Thyroid gland (tissue), 4 donors: ENCODE data around the gene ADAMTS12.

ENCODE experiments used
- POLR2A ChIP-seq, 2 donors: fragments of 450-650 bp; IDR thresholded peaks; one replicate each; pipeline ENCODE4 v1.6.1; 2017; ENCODE audit warnings: antibody characterized with exemption in 2 of 2, mild to moderate bottlenecking in 2 of 2, moderate library complexity in 1 of 2
- TF ChIP-seq, protein P1 (sequence below), 6 experiments: fragments of 200-600 bp in 3 of 6; fragments of 450-650 bp in 3 of 6; sonication (generic) in 3 of 6; IDR thresholded peaks; one replicate each; pipeline ENCODE4 v1.5.1; 2016 to 2019; ENCODE audit warnings: antibody characterized with exemption in 6 of 6, mild to moderate bottlenecking in 2 of 6, inconsistent platforms in 1 of 6, moderate library complexity in 1 of 6

DNA sequence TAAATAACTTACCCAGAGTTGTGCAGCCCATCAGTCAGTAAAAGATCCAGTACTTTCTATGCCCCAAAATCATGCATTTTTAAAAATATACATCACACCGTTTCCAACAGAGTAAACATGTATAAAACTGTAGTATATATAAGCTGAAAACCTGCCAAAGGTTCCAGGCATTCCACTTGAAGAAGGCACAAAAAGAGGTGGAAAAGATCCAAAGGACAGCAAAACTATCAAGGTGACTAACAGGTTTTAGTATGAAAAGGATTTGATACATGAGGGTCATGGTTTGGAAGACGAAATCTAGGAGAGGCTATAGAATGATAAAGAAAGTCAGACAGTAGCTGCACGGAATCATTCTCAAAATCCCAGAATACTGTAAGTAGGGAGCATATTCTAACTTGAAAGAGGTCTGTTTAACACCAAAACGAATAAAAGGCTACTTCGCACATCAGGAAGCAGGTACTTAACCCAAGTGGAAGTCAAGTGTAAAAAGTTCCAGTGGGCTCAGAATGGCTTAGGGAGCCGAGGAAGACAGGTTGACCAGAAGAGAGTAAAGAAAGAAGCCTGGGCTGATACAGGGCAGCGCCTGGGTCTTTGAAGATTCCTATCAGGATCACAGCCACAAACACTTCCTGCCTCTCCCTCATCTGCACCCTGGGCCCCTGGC is 207.2 kb downstream of the ADAMTS12 start:
- TF ChIP-seq, protein P1, sequence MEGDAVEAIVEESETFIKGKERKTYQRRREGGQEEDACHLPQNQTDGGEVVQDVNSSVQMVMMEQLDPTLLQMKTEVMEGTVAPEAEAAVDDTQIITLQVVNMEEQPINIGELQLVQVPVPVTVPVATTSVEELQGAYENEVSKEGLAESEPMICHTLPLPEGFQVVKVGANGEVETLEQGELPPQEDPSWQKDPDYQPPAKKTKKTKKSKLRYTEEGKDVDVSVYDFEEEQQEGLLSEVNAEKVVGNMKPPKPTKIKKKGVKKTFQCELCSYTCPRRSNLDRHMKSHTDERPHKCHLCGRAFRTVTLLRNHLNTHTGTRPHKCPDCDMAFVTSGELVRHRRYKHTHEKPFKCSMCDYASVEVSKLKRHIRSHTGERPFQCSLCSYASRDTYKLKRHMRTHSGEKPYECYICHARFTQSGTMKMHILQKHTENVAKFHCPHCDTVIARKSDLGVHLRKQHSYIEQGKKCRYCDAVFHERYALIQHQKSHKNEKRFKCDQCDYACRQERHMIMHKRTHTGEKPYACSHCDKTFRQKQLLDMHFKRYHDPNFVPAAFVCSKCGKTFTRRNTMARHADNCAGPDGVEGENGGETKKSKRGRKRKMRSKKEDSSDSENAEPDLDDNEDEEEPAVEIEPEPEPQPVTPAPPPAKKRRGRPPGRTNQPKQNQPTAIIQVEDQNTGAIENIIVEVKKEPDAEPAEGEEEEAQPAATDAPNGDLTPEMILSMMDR (IDR thresholded peaks at IDR 0.05), result no peak
- TF ChIP-seq POLR2A (IDR thresholded peaks at IDR 0.05), result no peak
